GM12878 (cell line): ENCODE measurements around the gene SHROOM1. TPM values are rescaled to one million over a fixed set of nuclear protein-coding genes. Genes with fewer than 3 reads are reported as not detected.
A peak's percentile ranks its signal among the peaks of the same experiment; 100 is the strongest.

Experiments used
- GATAD2B ChIP-seq: fragments of 450-650 bp; conservative IDR thresholded peaks from 2 replicates; pipeline ENCODE4 v1.6.1; 2017; ENCODE audit warnings: low read depth, mild to moderate bottlenecking, moderate library complexity
- MTA2 ChIP-seq: fragments of 450-650 bp; IDR thresholded peaks from 2 replicates; pipeline ENCODE4 v1.6.1; 2016; ENCODE audit warnings: low read depth, mild to moderate bottlenecking, moderate library complexity
- NR2C1 ChIP-seq: fragments of 450-650 bp; IDR thresholded peaks from 2 replicates; pipeline ENCODE4 v1.6.1; 2017; ENCODE audit warnings: antibody characterized with exemption, mild to moderate bottlenecking, moderate library complexity
- PBX3 ChIP-seq: IDR thresholded peaks from 2 replicates; pipeline ENCODE4 v1.6.1; 2011; ENCODE audit warnings: mild to moderate bottlenecking, low read depth, low read length, moderate library complexity; ENCODE audit not compliant: insufficient replicate concordance
- RFX5 ChIP-seq: IDR thresholded peaks from 2 replicates; pipeline ENCODE4 v1.6.1; 2011; ENCODE audit warnings: low read depth, low read length, improper control_type of control experiment
- TCF7 ChIP-seq: IDR thresholded peaks from 2 replicates; pipeline ENCODE4 v1.6.1; 2014; ENCODE audit warnings: antibody characterized with exemption, borderline replicate concordance
- ZBTB4 ChIP-seq: fragments of 450-650 bp; formaldehyde crosslinking; IDR thresholded peaks from 2 replicates; pipeline ENCODE4 v1.4.0; 2022; ENCODE audit warnings: mild to moderate bottlenecking, moderate library complexity
- polyA plus RNA-seq, 11 experiments: library from polyadenylated mRNA; depleted of rRNA in 4 of 11; unstranded in 6 of 11; stranded (reverse) in 5 of 11; fragments of >200 nt; fragmentation: Nextera tagmentation in 4 of 11; fragmentation: Illumina TruSeq in 1 of 11; extraction: Ambion mirVana in 4 of 11; extraction: Trizol in 1 of 11; gene quantifications; 1 replicate in 1 of 11; 2 replicates in 10 of 11; pipeline versions ENCODE4 v1.2.1 to v1.2.3, GENCODE V29; 2011 to 2016; ENCODE audit warnings: inconsistent platforms in 2 of 11, missing spikeins in 2 of 11, low read depth in 1 of 11
- total RNA-seq, 4 experiments: library from RNA; depleted of rRNA in 3 of 4; stranded (reverse); fragments of >200 nt in 3 of 4; fragmentation: Illumina TruSeq in 1 of 4; extraction: Trizol in 1 of 4; gene quantifications; 2 replicates each; pipeline versions ENCODE4 v1.2.1 to v1.2.3, GENCODE V29; 2013 to 2021

The SHROOM1 gene
- total and polyA plus RNA-seq, 10 of the 15 experiments (the other 5 are each of a cell fraction or from before 2014, with no cell fraction given), result 0.05 to 3.9 (median 1.3) TPM

- TF ChIP-seq PBX3 (no peak), ZBTB4 (no peak), GATAD2B (0 out of 2 replicates have a peak, but pooled peaks have one; percentile 24), NR2C1 (no peak), TCF7 (no peak), RFX5 (no peak), MTA2 (no peak)
Measured at GRCh38 chr5:132776938-132777208, 53.6 kb downstream of the SHROOM1 start (continued).
